GM12892 (cell line): ENCODE results near the gene ANKHD1.

Experiments
- POLR2A ChIP-seq: IDR thresholded peaks from 2 replicates; pipeline ENCODE4 v1.6.1; 2011; ENCODE audit warnings: low read depth, low read length, control low read depth
- POLR2AphosphoS5 ChIP-seq: IDR thresholded peaks from 2 replicates; pipeline ENCODE4 v1.6.1; 2011; ENCODE audit warnings: low read depth, low read length, control low read depth
- TAF1 ChIP-seq: IDR thresholded peaks from 2 replicates; pipeline ENCODE4 v1.6.1; 2011; ENCODE audit warnings: low read depth, mild to moderate bottlenecking, control low read depth, low read length, borderline replicate concordance

GRCh38 chr5:140564196-140565023 lies 162.8 kb downstream of the ANKHD1 start, which contains the start of the genes APBB3 and SLC35A4:
- TF ChIP-seq POLR2A, result peak; percentile 94
- peak; percentile 87 for TF ChIP-seq POLR2AphosphoS5
- peak; percentile 94; the same call in 1 of the 2 replicates for TF ChIP-seq TAF1
